ENCODE data around the gene TBPL2. TPM values are rescaled to one million over a fixed set of nuclear protein-coding genes. Genes with fewer than 3 reads are reported as not detected.
A peak's percentile ranks its signal among the peaks of the same experiment; 100 is the strongest.

Gene TBPL2

DNA sequence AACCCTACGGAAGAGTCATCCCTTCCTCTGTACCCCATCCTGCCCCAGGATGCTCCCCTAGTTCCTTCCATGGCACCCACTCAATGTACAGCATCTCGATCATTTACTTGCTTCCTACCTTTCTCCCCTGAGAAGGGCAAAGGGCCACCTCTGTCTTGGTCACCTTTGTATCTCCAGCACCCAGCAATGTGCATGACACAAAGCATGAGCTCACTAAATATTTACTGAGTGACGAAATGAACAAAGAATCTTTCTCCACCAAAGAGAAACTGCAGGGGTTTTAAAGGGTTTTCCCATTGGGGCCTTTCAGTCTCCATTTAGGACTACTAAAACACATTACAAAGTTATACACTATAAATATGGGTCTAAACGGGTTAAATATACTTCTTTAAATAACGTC, 59.4 kb downstream of the TBPL2 start:
- H3K9me3 ChIP-seq (replicated peaks; ENCODE audit: low read length) = no peaks in the 10 kb centered on the region

DNA sequence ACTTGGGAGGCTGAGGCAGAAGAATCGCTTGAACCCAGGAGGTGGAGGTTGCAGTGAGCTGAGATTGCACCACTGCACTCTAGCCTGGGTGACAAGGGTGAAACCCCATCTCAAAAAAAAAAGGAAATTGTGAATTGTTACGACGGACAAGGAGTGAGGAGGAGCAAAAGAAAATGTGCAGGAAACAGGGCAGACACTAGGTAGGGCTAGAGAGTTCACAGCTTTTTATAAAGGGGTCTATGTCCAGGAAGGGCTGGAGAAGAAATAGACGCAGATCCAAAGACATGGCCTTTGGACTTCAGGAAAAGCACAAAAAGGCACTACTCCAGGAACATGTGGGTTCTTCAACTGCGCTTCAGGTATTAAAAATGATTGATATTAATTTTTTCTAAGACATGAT, 63.2 kb downstream of the TBPL2 start:
- H3K27me3 ChIP-seq (ENCODE audit: control insufficient read depth, insufficient read depth, low read length) = no peaks in the 10 kb centered on the region
- H3K4me1 ChIP-seq (ENCODE audit: control insufficient read depth, insufficient read depth, low read length) = peaks cover 4% of the 10 kb centered on the region
- H3K9ac ChIP-seq (ENCODE audit: low read depth, low read length) = no peak overlapping the region
- no peak overlapping the region for H3K4me3 ChIP-seq (ENCODE audit: low read length)
- no peaks in the 10 kb centered on the region for H3K9me3 ChIP-seq (replicated peaks; ENCODE audit: low read length)
- no peak overlapping the region for H3K4me2 ChIP-seq (ENCODE audit: low read length)
- peaks cover 42% of the 10 kb centered on the region for H3K36me3 ChIP-seq (ENCODE audit: insufficient read depth, low read length)

More for the DNA sequence above, 59.4 kb downstream of the TBPL2 start:
- H3K9ac ChIP-seq (ENCODE audit: low read depth, low read length) = no peak overlapping the region
- no peak overlapping the region for H3K4me3 ChIP-seq (ENCODE audit: low read length)
- H3K36me3 ChIP-seq (ENCODE audit: insufficient read depth, low read length) = peaks cover 37% of the 10 kb centered on the region
- H3K4me2 ChIP-seq (ENCODE audit: low read length) = no peak overlapping the region
- H3K27me3 ChIP-seq (ENCODE audit: control insufficient read depth, insufficient read depth, low read length) = no peaks in the 10 kb centered on the region
- H3K4me1 ChIP-seq (ENCODE audit: control insufficient read depth, insufficient read depth, low read length) = peaks cover 16% of the 10 kb centered on the region

DNA sequence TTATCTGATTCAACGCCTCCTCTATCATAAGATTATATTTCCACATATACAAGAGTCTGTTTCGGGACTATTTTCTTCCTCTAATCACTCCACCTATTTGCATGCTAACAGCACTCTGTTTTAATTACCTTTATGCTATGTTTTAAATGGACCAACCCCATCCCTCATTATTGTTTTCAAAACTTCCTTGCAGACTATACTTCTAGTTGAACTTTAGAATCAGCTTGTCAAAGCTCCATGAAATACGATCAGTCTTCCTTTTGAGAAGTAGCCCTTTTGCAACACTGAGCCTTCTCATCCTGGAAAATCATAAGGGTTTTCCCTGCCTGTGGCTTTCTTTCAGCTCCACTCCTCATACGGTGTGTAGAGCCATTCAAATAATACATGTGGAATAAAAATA, 65.6 kb downstream of the TBPL2 start:
- Histone ChIP-seq H3K9me3 (replicated peaks; ENCODE audit: low read length) (no peaks in the 10 kb centered on the region), H3K4me3 (ENCODE audit: low read length) (no peak overlapping the region), H3K4me2 (ENCODE audit: low read length) (no peak overlapping the region), H3K4me1 (ENCODE audit: control insufficient read depth, insufficient read depth, low read length) (peaks cover 4% of the 10 kb centered on the region), H3K9ac (ENCODE audit: low read depth, low read length) (no peak overlapping the region), H3K36me3 (ENCODE audit: insufficient read depth, low read length) (peaks cover 21% of the 10 kb centered on the region), H3K27me3 (ENCODE audit: control insufficient read depth, insufficient read depth, low read length) (no peaks in the 10 kb centered on the region)

DNA sequence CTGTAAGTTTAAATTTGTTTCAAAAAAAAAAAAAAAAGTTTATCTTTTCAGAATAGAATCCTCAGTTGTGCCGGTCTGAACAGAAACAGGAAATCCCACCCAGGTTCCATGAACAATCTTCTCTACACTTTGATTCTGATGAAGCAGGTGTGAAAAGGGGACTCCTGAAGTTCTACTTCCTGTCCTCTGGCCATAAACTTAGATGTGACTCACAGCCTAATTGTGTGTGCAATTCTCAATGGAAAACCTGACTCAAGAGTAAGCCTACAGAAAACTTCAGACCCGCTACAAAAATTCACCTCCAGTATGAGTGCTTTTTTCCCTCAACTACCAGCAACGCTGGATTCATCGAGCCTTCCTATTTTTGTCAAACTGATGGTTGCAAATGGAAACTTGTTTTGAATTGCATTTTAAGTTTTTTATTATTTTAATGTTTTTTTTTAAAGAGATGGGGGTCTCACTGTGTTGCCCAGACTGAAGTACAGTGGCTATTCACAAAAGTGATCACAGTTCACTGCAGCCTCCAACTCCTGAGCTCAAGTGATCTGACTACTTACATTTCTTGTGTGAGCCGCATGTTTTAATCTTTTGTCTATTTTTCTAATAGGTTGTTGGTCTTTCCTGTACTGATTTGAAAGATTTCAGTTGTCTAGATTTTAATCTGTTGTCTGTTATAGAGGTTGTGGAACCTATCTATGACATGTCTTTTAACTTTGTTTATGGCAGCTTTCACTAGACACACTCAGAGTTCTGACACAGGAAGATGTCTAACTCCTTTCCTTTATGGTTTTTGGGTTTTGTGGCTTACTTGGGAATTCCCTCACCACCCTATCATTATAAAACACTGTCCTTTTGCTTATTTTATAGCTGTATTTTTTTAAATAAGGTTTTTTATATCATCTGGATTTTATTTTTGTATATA, 66.4 kb downstream of the TBPL2 start:
- Histone ChIP-seq H3K9me3 (replicated peaks; ENCODE audit: low read length) (no peaks in the 10 kb centered on the region), H3K4me1 (ENCODE audit: control insufficient read depth, insufficient read depth, low read length) (peaks cover 4% of the 10 kb centered on the region), H3K36me3 (ENCODE audit: insufficient read depth, low read length) (peaks cover 24% of the 10 kb centered on the region), H3K27me3 (ENCODE audit: control insufficient read depth, insufficient read depth, low read length) (no peaks in the 10 kb centered on the region), H3K9ac (ENCODE audit: low read depth, low read length) (no peak overlapping the region), H3K4me2 (ENCODE audit: low read length) (no peak overlapping the region), H3K4me3 (ENCODE audit: low read length) (no peak overlapping the region)

DNA sequence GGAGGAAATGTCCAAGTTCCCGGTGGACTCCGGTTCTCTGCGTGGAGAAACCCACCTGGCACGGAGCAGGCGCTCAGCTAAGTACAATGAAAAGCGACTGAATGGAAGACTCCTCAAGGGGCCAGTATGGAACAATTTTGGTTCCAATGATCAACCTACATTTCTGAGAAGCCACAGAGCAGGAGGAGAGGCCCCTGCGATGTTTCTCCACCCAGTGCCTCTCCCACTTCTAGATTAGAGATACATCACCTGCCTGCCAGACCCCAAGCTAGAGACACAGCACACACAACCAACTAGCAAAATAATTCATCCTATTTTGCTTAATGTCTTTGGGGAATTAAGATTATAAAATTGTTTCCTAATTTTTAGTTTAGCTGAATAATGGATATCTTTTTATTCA, 67.6 kb downstream of the TBPL2 start:
- peaks cover 32% of the 10 kb centered on the region for H3K36me3 ChIP-seq (ENCODE audit: insufficient read depth, low read length)
- H3K9me3 ChIP-seq (replicated peaks; ENCODE audit: low read length) = no peaks in the 10 kb centered on the region
- no peak overlapping the region for H3K4me3 ChIP-seq (ENCODE audit: low read length)
- peaks cover 4% of the 10 kb centered on the region for H3K4me1 ChIP-seq (ENCODE audit: control insufficient read depth, insufficient read depth, low read length)
- no peaks in the 10 kb centered on the region for H3K27me3 ChIP-seq (ENCODE audit: control insufficient read depth, insufficient read depth, low read length)
- no peak overlapping the region for H3K9ac ChIP-seq (ENCODE audit: low read depth, low read length)
- H3K4me2 ChIP-seq (ENCODE audit: low read length) = no peak overlapping the region

DNA sequence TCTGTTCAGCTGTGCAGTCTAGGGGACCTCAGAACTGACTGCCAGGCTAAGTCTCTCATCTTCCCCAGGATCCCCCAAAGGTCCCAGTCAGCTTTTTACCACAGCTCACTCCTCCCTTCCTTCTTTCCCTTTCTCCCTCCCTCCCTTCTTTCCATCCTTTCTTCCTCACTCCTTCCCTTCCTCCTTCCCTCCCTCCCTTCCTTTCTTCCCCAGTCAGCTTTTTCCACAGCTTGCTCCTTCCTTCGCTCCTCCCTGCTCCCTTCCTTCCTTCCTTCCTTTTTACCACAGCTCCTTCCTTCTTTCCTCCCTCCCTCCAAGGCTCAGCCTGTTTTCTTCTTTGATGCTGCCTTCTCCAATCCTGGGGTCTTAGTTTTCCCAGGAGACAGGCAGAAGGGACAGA, 68.0 kb downstream of the TBPL2 start:
- H3K9me3 ChIP-seq (replicated peaks; ENCODE audit: low read length) = no peaks in the 10 kb centered on the region
- H3K4me1 ChIP-seq (ENCODE audit: control insufficient read depth, insufficient read depth, low read length) = peaks cover 4% of the 10 kb centered on the region
- no peak overlapping the region for H3K4me2 ChIP-seq (ENCODE audit: low read length)
- no peak overlapping the region for H3K9ac ChIP-seq (ENCODE audit: low read depth, low read length)
- H3K36me3 ChIP-seq (ENCODE audit: insufficient read depth, low read length) = peaks cover 32% of the 10 kb centered on the region
- no peak overlapping the region for H3K4me3 ChIP-seq (ENCODE audit: low read length)
- H3K27me3 ChIP-seq (ENCODE audit: control insufficient read depth, insufficient read depth, low read length) = no peaks in the 10 kb centered on the region

DNA sequence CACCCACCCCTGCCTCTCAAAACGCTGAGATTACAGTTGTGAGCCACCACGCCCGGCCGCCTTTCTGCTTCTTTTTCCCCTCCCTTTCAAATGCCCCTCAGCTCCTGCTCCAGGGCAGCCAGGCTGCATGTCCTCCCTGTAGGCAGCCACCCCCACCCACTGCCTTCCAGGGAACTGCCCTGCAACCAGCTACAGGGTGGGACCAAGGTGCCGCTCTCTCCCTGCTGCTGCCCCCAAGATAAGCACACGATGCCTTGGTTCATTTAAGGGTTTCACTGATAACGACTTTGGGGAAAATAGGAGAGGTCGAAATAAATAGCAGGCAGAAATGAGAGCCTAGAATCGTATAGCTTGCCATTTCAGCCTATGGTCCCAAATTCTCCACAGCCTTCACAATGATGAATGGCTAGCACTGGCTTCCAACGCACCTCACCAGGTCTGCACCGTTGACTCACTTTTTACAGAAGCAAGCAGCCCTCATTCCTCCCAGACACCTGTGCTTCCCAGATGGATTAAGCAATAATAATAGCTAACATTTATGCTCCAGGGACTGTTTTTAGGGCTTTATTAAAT, 69.4 kb downstream of the TBPL2 start:
- peaks cover 23% of the 10 kb centered on the region for H3K36me3 ChIP-seq (ENCODE audit: insufficient read depth, low read length)
- no peaks in the 10 kb centered on the region for H3K9me3 ChIP-seq (replicated peaks; ENCODE audit: low read length)
- no peak overlapping the region for H3K4me3 ChIP-seq (ENCODE audit: low read length)
- H3K27me3 ChIP-seq (ENCODE audit: control insufficient read depth, insufficient read depth, low read length) = no peaks in the 10 kb centered on the region
- no peak overlapping the region for H3K9ac ChIP-seq (ENCODE audit: low read depth, low read length)
- peaks cover 12% of the 10 kb centered on the region for H3K4me1 ChIP-seq (ENCODE audit: control insufficient read depth, insufficient read depth, low read length)
- H3K4me2 ChIP-seq (ENCODE audit: low read length) = no peak overlapping the region

DNA sequence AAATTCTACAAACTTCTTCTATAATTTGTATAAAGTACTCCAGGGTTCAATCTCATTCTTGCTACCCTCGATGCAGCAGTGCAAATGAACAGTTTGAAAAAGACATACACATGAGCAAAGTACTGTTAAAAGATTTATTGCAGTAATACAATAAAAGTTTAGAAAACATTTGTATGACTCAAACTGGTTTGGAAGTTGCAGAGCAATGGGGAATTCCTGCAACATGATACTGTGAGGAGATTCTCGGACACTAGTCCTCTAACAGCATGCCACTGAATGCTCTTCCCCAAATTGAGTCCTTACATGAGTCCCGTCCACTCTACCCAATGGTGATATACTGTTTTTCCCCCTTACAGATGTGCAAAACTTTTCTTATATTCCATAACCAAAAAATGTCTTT, 74.1 kb downstream of the TBPL2 start:
- Histone ChIP-seq H3K4me2 (ENCODE audit: low read length) (peak overlapping the region; percentile 41), H3K4me1 (ENCODE audit: control insufficient read depth, insufficient read depth, low read length) (peaks cover 13% of the 10 kb centered on the region), H3K4me3 (ENCODE audit: low read length) (no peak overlapping the region), H3K9ac (ENCODE audit: low read depth, low read length) (no peak overlapping the region), H3K9me3 (replicated peaks; ENCODE audit: low read length) (no peaks in the 10 kb centered on the region), H3K36me3 (ENCODE audit: insufficient read depth, low read length) (peaks cover 27% of the 10 kb centered on the region), H3K27me3 (ENCODE audit: control insufficient read depth, insufficient read depth, low read length) (no peaks in the 10 kb centered on the region)

Small RNA genes lying within 50 kb of the gene (small RNA-seq; reads per million reads assigned to genes)
- not detected for gene AL356801.1
